Peyer's patch (tissue), 4 donors: Measurements from ENCODE around the gene TUBB4A.

Experiments used
- CTCF ChIP-seq, 6 experiments: fragments of 450-650 bp in 4 of 6; fragments of 200-600 bp in 2 of 6; sonication (generic) in 1 of 6; IDR thresholded peaks; one replicate each; pipeline ENCODE4 v1.5.1; 2017 to 2019; ENCODE audit warnings: antibody characterized with exemption in 6 of 6, mild to moderate bottlenecking in 3 of 6, moderate library complexity in 1 of 6
- POLR2A ChIP-seq, 2 donors: fragments of 450-650 bp; IDR thresholded peaks; one replicate each; pipeline ENCODE4 v1.5.1; 2017; ENCODE audit warnings: antibody characterized with exemption in 2 of 2, mild to moderate bottlenecking in 2 of 2, moderate library complexity in 2 of 2

GRCh38 chr19:6499052-6499790 lies 2.9 kb downstream of the TUBB4A start:
- TF ChIP-seq POLR2A (IDR thresholded peaks at IDR 0.05) (no peak), CTCF (IDR thresholded peaks at IDR 0.05) (no peak)
